MM.1S (cell line): Measurements from ENCODE around the gene QPCTL.
"Not testable (repeated sequence)": the region's sequence is repeated elsewhere in the genome, so short reads cannot be mapped to it uniquely, and the experiment has no call there.

Experiments
- EZH2 ChIP-seq: fragments of 300-600 bp; sonication (generic); optimal IDR thresholded peaks from 2 replicates; pipeline ENCODE3; 2017; ENCODE audit warnings: low read depth, mild to moderate bottlenecking, antibody characterized with exemption, low read length, mixed read lengths
- TF ChIP-seq, protein P1 (sequence below): fragments of 300-600 bp; sonication (generic); IDR thresholded peaks from 2 replicates; pipeline ENCODE4 v1.5.1; 2016; ENCODE audit warnings: antibody characterized with exemption, low read length, mixed read lengths

DNA sequence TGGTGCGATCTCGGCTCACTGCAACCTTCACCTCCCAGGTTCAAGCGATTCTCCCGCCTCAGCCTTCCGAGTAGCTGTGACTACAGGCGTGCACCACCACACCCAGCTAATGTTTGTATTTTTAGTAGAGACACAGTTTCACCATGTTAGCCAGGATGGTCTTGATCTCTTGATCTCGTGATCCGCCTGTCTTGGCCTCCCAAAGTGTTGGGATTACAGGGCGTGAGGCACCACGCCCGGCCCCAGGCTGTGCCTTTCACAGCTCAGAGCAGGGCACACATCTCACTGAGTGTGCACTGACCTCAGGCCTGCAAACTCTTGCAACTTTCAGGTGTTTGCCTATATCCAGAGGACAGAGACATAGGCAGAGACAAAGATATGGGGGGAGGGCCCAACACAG, 7.4 kb upstream of the QPCTL start:
- TF ChIP-seq, protein P1, sequence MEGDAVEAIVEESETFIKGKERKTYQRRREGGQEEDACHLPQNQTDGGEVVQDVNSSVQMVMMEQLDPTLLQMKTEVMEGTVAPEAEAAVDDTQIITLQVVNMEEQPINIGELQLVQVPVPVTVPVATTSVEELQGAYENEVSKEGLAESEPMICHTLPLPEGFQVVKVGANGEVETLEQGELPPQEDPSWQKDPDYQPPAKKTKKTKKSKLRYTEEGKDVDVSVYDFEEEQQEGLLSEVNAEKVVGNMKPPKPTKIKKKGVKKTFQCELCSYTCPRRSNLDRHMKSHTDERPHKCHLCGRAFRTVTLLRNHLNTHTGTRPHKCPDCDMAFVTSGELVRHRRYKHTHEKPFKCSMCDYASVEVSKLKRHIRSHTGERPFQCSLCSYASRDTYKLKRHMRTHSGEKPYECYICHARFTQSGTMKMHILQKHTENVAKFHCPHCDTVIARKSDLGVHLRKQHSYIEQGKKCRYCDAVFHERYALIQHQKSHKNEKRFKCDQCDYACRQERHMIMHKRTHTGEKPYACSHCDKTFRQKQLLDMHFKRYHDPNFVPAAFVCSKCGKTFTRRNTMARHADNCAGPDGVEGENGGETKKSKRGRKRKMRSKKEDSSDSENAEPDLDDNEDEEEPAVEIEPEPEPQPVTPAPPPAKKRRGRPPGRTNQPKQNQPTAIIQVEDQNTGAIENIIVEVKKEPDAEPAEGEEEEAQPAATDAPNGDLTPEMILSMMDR = not testable (repeated sequence)
- not testable (repeated sequence) for TF ChIP-seq EZH2
